Activated T-cell treated with anti-CD3 and anti-CD28 coated beads for 4 hours (primary cell): ENCODE data around the gene GPR25.

ENCODE experiments used
- DNase-seq: peaks from one replicate; pipeline ENCODE4 v3.0.0-alpha.2; 2020

Gene GPR25

GRCh38 chr1:200873671-200874397 is 1.1 kb downstream of the GPR25 start:
- DNase-seq: no peak

GRCh38 chr1:200874694-200875093 is 1.9 kb downstream of the GPR25 start:
- DNase-seq: no peak

- DNase-seq: no peak
Measured at GRCh38 chr1:200875416-200875815, 2.6 kb downstream of the GPR25 start.

GRCh38 chr1:200877010-200877409 is 4.2 kb downstream of the GPR25 start:
- no peak for DNase-seq

GRCh38 chr1:200877839-200878551 is 5.2 kb downstream of the GPR25 start:
- no peak for DNase-seq

- no peak for DNase-seq
Measured at GRCh38 chr1:200880212-200880611, 7.4 kb downstream of the GPR25 start.

GRCh38 chr1:200883118-200883517 is 10.3 kb downstream of the GPR25 start:
- DNase-seq: no peak

- no peak for DNase-seq
Measured at GRCh38 chr1:200885623-200886402, 13.0 kb downstream of the GPR25 start.

GRCh38 chr1:200886594-200886993 is 13.8 kb downstream of the GPR25 start:
- DNase-seq: no peak

- DNase-seq: no peak
Measured at GRCh38 chr1:200887036-200887435, 14.3 kb downstream of the GPR25 start.

GRCh38 chr1:200887772-200888348 is 15.1 kb downstream of the GPR25 start:
- DNase-seq: no peak

- peak; percentile 22 for DNase-seq
Measured at GRCh38 chr1:200888349-200888838, 15.6 kb downstream of the GPR25 start.

GRCh38 chr1:200889571-200889970 is 16.8 kb downstream of the GPR25 start:
- DNase-seq: no peak

GRCh38 chr1:200890027-200890426 is 17.2 kb downstream of the GPR25 start:
- no peak for DNase-seq

- no peak for DNase-seq
Measured at GRCh38 chr1:200890818-200891773, 18.3 kb downstream of the GPR25 start.

- no peak for DNase-seq
Measured at GRCh38 chr1:200891774-200892157, 19.0 kb downstream of the GPR25 start.

- DNase-seq: no peak
Measured at GRCh38 chr1:200892546-200892945, 19.8 kb downstream of the GPR25 start.

- no peak for DNase-seq
Measured at GRCh38 chr1:200892958-200893357, 20.2 kb downstream of the GPR25 start.

- no peak for DNase-seq
Measured at GRCh38 chr1:200893411-200893901, 20.7 kb downstream of the GPR25 start.

GRCh38 chr1:200894712-200895442 is 22.1 kb downstream of the GPR25 start, which contains the start of gene INAVA:
Gene INAVA, plus strand, starts transcription at chr1:200894900. Its CDS starts 3,501 bp downstream, at chr1:200898401.
- no peak for DNase-seq

- no peak for DNase-seq
Measured at GRCh38 chr1:200895443-200895789, 22.6 kb downstream of the GPR25 start.
